Fibroblast of lung (primary cell): ENCODE data around the gene TCF15. TPM values are rescaled to one million over a fixed set of nuclear protein-coding genes. Genes with fewer than 3 reads are reported as not detected.

Experiments
- DNase-seq, 2 donors: peaks; one replicate each; pipeline versions ENCODE4 v3.0.0 to v3.0.0-alpha.2; 2010; ENCODE audit warnings: low read depth in 2 of 2
- H2AFZ ChIP-seq: 2 replicates; pipeline ENCODE4 v1.5.1; 2012; ENCODE audit warnings: low read length, control low read depth, inconsistent platforms
- H3K27ac ChIP-seq: 2 replicates; pipeline ENCODE4 v1.5.1; 2011; ENCODE audit warnings: low read length, control low read depth; ENCODE audit not compliant: insufficient read depth
- H3K27me3 ChIP-seq: 2 replicates; pipeline ENCODE4 v1.5.1; 2011; ENCODE audit warnings: mild to moderate bottlenecking, low read length; ENCODE audit not compliant: control insufficient read depth, insufficient read depth
- H3K36me3 ChIP-seq: 2 replicates; pipeline ENCODE4 v1.5.1; 2011; ENCODE audit warnings: low read length; ENCODE audit not compliant: control insufficient read depth, insufficient read depth
- H3K4me1 ChIP-seq: 2 replicates; pipeline ENCODE4 v1.5.1; 2011; ENCODE audit warnings: low read length; ENCODE audit not compliant: control insufficient read depth, insufficient read depth; ENCODE audit errors: extremely low read depth
- H3K4me2 ChIP-seq: 2 replicates; pipeline ENCODE4 v1.5.1; 2011; ENCODE audit warnings: low read length, control low read depth; ENCODE audit not compliant: insufficient read depth; ENCODE audit errors: extremely low read depth
- H3K4me3 ChIP-seq, 4 experiments: fragments of 200-600 bp in 1 of 4; sonication (generic) in 1 of 4; replicated peaks in 1 of 4; 2 replicates each; pipeline ENCODE4 v1.5.1; 2011 to 2016; ENCODE audit warnings: low read length in 4 of 4, low read depth in 3 of 4, mild to moderate bottlenecking in 3 of 4, control low read depth in 2 of 4, inconsistent platforms in 1 of 4, mixed read lengths in 1 of 4; ENCODE audit not compliant: insufficient read depth in 1 of 4; ENCODE audit errors: control extremely low read depth in 1 of 4
- H3K79me2 ChIP-seq: 2 replicates; pipeline ENCODE4 v1.5.1; 2012; ENCODE audit warnings: mild to moderate bottlenecking, low read length, inconsistent platforms; ENCODE audit not compliant: control insufficient read depth, insufficient read depth
- H3K9ac ChIP-seq: 2 replicates; pipeline ENCODE4 v1.5.1; 2011; ENCODE audit warnings: mild to moderate bottlenecking, low read length, control low read depth; ENCODE audit not compliant: insufficient read depth
- H3K9me3 ChIP-seq: 2 replicates; pipeline ENCODE4 v1.5.1; 2012; ENCODE audit warnings: low read depth, low read length; ENCODE audit not compliant: control insufficient read depth, insufficient read depth
- H4K20me1 ChIP-seq: 2 replicates; pipeline ENCODE4 v1.5.1; 2011; ENCODE audit warnings: low read length; ENCODE audit not compliant: control insufficient read depth, insufficient read depth; ENCODE audit errors: extremely low read depth
- CTCF ChIP-seq, 2 donors: IDR thresholded peaks in 1 of 2; conservative IDR thresholded peaks in 1 of 2; 1 replicate in 1 of 2; 2 replicates in 1 of 2; pipeline ENCODE4 v1.5.1; 2011 to 2012; ENCODE audit warnings: low read length in 2 of 2, control low read depth in 1 of 2, inconsistent platforms in 1 of 2, low read depth in 1 of 2, mild to moderate bottlenecking in 1 of 2
- EZH2 ChIP-seq: IDR thresholded peaks from 2 replicates; pipeline ENCODE4 v1.5.1; 2012; ENCODE audit warnings: low read length, control low read depth, mild to moderate bottlenecking; ENCODE audit errors: missing control alignments
- polyA plus RNA-seq, 2 donors: library from polyadenylated mRNA; depleted of rRNA in 1 of 2; stranded (reverse) in 1 of 2; unstranded in 1 of 2; fragments of >200 nt; gene quantifications; 2 replicates each; pipeline ENCODE4 v1.2.1, GENCODE V29; 2011 to 2012; ENCODE audit warnings: missing spikeins in 1 of 2
- total RNA-seq: library from RNA; depleted of rRNA; stranded (reverse); fragments of >200 nt; gene quantifications from 2 replicates; pipeline ENCODE4 v1.2.1, GENCODE V29; 2014

Gene TCF15
- total and polyA plus RNA-seq, 2 donors (not counting 1 experiment from before 2014, with no cell fraction given), result not detected

GRCh38 chr20:608970-609369 lies 1.1 kb downstream of the TCF15 start:
- H3K4me3 ChIP-seq, result no peak overlapping the region
- no peak for DNase-seq
- H3K36me3 ChIP-seq, result no peaks in the 10 kb centered on the region
- H3K9ac ChIP-seq, result no peak overlapping the region
- no peaks in the 10 kb centered on the region for H3K9me3 ChIP-seq
- no peaks in the 10 kb centered on the region for H3K79me2 ChIP-seq
- TF ChIP-seq EZH2 (no peak), CTCF (conservative IDR thresholded peaks at IDR 0.05 in 1 of 2, IDR thresholded peaks at IDR 0.05 in 1 of 2; ENCODE audit: low read depth in 1 of 2, low read length in 2 of 2) (no peak)
- H3K4me2 ChIP-seq, result no peak overlapping the region
- H3K27ac ChIP-seq, result no peak overlapping the region
- no peaks in the 10 kb centered on the region for H3K4me1 ChIP-seq
- H4K20me1 ChIP-seq, result no peaks in the 10 kb centered on the region
- H2AFZ ChIP-seq, result no peak overlapping the region
- peaks cover 44% of the 10 kb centered on the region for H3K27me3 ChIP-seq

GRCh38 chr20:607476-607875 lies 2.6 kb downstream of the TCF15 start:
- H3K36me3 ChIP-seq, result no peaks in the 10 kb centered on the region
- no peak overlapping the region for H3K4me3 ChIP-seq
- no peaks in the 10 kb centered on the region for H3K79me2 ChIP-seq
- no peak overlapping the region for H3K27ac ChIP-seq
- no peak for DNase-seq
- no peak overlapping the region for H2AFZ ChIP-seq
- H3K9me3 ChIP-seq, result no peaks in the 10 kb centered on the region
- H3K4me2 ChIP-seq, result no peak overlapping the region
- H3K4me1 ChIP-seq, result no peaks in the 10 kb centered on the region
- H3K9ac ChIP-seq, result no peak overlapping the region
- H4K20me1 ChIP-seq, result no peaks in the 10 kb centered on the region
- TF ChIP-seq CTCF (conservative IDR thresholded peaks at IDR 0.05 in 1 of 2, IDR thresholded peaks at IDR 0.05 in 1 of 2; ENCODE audit: low read depth in 1 of 2, low read length in 2 of 2) (no peak), EZH2 (no peak)
- H3K27me3 ChIP-seq, result peaks cover 42% of the 10 kb centered on the region

- peaks cover 23% of the 10 kb centered on the region for H3K27me3 ChIP-seq
- no peak overlapping the region for H2AFZ ChIP-seq
- DNase-seq, result no peak
- H4K20me1 ChIP-seq, result no peaks in the 10 kb centered on the region
- H3K36me3 ChIP-seq, result no peaks in the 10 kb centered on the region
- no peak overlapping the region for H3K27ac ChIP-seq
- H3K4me1 ChIP-seq, result no peaks in the 10 kb centered on the region
- TF ChIP-seq CTCF (conservative IDR thresholded peaks at IDR 0.05 in 1 of 2, IDR thresholded peaks at IDR 0.05 in 1 of 2; ENCODE audit: low read depth in 1 of 2, low read length in 2 of 2), result no peak
- no peak for TF ChIP-seq EZH2
- no peak overlapping the region for H3K9ac ChIP-seq
- no peak overlapping the region for H3K4me3 ChIP-seq
- H3K79me2 ChIP-seq, result no peaks in the 10 kb centered on the region
- H3K4me2 ChIP-seq, result no peak overlapping the region
- H3K9me3 ChIP-seq, result no peaks in the 10 kb centered on the region
Measured at GRCh38 chr20:605237-605636, 4.9 kb downstream of the TCF15 start.
